Measurements from ENCODE around the gene VAMP7.
"Not testable (repeated sequence)": the region's sequence is repeated elsewhere in the genome, so short reads cannot be mapped to it uniquely, and the experiment has no call there.

VAMP7 gene, protein sequence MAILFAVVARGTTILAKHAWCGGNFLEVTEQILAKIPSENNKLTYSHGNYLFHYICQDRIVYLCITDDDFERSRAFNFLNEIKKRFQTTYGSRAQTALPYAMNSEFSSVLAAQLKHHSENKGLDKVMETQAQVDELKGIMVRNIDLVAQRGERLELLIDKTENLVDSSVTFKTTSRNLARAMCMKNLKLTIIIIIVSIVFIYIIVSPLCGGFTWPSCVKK

DNA sequence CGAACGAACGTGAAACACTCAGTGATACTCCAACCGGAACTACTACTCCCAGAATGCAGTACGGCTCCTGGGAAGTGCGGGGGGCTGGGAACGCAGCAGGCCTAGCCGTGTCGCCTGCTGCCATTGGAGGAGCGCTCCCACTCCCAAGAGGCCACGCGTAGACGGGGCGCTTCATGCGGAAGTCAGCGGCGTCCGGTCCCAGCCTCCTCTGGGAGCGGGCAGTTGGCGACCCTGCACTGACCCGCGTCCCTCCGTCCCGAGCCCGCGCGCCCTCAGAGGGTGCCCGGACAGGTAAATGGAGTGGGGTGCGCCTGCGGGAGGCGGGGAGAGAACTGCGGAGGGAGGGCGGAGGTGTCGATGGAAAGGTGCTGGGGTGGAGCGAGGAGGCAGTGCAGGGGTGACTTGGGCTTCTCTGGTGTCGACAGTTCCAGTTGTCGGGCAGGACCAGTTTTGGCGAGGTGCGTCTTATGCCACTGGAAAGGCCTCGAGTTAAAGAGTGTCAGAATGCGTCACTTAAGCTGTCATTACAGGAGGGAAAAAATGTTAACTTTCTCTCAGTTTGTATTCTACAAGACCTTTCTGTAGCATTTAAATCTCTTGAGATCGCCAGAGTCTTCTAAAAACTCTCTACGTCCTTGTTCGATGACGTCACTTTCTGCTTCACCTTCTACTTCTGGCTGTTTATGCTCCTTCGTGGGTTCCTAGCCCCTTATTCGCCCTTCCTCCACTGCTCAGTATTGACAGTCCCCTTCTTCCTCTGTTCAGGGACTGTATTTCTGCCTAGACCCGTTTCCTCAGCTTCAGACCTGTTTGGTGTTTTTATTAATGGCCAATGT is at the start of gene VAMP7:
TSS of gene VAMP7 (plus strand) at position 188 of the 836 bp plus-strand sequence. CDS start 8,122 bp downstream, outside the sequence.
- peak; percentile 42 to 61 for DNase-seq (ENCODE audit: low read depth in 1 of 2, low spot score in 1 of 2)

DNA sequence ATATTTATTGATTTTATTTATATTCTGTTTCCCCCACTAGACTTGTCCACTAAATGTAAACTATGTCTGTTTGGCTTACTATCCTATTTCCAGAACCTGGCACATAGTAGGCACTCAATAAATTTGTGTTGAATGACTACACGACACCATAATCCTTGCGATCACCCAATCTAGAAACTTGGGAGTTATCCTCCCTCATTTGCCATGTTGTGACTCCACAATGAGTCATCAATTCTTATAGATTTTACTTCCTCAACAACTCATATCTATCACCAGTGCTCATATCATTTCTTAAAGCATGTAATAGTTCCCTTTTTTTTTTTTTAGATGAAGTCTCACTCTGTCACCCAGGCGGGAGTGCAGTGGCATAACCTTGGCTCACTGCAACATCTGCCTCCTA is 39.9 kb upstream of the VAMP7 start:
- DNase-seq (ENCODE audit: low read depth in 1 of 2, low spot score in 1 of 2): no peak

DNA sequence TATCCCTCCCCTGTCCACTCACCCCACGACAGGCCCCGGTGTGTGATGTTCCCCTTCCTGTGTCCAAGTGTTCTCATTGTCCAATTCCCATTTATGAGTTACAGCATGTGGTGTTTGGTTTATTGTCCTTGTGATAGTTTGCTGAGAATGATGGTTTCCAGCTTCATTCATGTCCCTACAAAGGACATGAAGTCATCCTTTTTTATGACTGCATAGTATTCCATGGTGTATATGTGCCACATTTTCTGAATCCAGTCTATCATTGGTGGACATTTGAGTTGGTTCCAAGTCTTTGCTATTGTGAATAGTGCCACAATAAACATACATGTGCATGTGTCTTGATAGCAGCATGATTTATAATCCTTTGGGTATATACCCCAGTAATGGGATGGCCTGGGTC is 29.4 kb upstream of the VAMP7 start:
- DNase-seq (ENCODE audit: low read depth in 1 of 2, low spot score in 1 of 2): not testable (repeated sequence)

DNA sequence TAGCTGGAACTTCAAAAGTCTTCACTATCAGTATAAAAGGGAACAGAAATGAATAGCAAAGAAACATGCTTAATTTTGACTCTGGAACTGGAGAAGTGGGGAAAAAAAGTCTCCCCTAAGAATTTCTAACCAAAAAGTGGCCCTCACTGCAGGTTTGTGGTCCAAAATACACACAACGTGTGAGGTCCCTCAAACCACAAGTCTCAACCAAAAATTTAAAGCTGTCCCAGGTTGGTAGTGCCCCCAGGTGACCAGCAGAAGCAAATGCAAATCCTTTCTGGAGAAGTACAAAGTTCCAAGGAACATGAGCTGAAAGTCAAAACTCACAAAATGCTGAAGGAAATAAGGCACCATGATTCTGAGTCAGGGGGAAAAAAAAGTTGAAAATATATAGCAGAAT is 23.6 kb upstream of the VAMP7 start:
- DNase-seq (ENCODE audit: low read depth in 1 of 2, low spot score in 1 of 2): no peak

DNA sequence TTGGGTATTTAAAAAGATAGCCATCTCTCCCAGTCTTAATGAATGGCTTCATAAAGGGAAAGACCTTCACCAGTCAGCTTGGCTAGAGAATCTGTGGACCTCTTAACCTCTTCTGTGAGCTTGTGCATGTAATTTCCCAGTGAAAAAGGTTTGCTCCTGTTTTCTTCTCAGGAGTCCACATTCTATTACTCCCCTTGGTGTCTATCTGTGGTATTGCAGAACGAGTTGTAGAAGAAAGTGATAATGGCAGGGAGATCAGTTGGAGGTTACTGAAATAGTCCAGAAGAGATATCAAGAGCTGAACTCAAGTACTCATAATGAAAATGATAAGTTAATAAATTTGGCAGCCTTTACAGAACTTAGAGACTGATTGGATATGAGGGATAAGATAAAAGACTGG is 16.5 kb upstream of the VAMP7 start:
- DNase-seq (ENCODE audit: low read depth in 1 of 2, low spot score in 1 of 2): no peak

DNA sequence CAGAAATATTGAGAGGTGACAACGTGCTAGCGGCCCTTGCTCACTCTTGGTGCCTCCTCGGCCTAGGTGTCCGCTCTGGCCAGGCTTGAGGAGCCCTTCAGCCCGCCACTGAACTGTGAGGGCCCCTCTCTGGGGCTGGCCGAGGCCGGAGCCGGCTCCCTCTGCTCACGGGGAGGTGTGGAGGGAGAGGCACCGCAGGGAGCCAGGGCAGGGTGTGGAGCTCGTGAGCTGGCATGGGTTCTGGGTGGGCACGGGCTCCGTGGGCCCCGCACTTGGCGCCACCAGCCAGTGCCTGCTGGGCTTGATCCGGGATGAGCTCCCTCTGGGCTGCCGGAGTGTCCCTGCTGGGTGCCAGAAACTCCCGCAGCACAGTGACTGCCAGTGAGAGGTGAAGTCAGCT is 16.0 kb upstream of the VAMP7 start:
- DNase-seq (ENCODE audit: low read depth in 1 of 2, low spot score in 1 of 2): no peak

DNA sequence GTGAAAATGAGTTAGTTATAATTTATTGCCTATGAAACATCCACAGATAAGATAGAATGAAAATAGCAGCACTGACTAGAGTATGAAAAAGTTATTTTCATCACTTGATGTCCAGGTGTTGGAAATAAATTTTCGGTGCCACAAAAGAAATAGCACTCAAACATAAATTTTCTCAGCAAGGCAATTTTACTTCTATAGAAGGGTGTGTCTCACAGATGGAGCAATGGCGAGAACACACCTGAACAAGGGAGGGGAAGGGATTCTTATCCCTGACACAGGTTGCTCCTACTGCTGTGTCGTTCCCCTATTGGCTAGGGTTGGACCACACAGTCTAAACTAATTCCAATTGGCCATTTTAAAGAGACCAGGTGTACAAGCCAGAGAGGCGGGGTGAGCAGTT is 13.3 kb upstream of the VAMP7 start:
- no peak for DNase-seq (ENCODE audit: low read depth in 1 of 2, low spot score in 1 of 2)

DNA sequence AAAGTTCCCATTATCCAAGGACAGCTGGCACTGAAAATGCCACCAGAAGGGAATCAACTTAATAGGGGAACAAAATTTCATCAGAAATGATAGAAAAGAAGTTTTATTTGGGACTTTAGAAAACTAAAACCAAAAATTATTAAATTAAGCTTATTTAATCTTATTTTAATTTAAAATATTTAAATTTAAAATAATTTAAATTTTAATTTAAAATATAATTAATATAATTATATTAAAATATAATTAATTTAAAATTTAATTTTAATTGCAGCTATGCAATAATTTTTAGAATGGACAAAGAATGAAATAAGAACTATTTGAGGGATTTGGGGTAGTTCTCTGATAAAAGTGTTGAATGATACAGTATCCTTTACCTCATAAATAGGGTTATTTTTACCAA is 10.2 kb upstream of the VAMP7 start:
- DNase-seq (ENCODE audit: low read depth in 1 of 2, low spot score in 1 of 2): no peak

DNA sequence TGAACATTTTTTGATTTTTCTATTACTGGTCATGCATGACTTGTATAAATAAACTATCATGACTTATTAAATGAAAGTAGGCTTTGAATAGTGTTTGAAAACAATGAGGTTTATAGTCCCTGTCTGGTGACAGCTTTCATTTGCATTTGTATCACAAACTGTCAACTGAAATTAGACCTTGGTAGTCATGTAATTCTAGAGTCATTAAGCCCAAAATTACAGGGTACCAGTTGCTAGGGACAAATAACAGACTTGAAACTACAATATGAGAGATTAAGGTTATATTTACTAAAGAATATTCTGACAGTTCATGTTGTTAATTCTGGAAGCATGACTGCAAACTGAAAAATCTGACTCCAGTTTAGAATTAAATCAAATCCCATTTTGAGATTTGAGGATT is 9.2 kb upstream of the VAMP7 start:
- no peak for DNase-seq (ENCODE audit: low read depth in 1 of 2, low spot score in 1 of 2)

DNA sequence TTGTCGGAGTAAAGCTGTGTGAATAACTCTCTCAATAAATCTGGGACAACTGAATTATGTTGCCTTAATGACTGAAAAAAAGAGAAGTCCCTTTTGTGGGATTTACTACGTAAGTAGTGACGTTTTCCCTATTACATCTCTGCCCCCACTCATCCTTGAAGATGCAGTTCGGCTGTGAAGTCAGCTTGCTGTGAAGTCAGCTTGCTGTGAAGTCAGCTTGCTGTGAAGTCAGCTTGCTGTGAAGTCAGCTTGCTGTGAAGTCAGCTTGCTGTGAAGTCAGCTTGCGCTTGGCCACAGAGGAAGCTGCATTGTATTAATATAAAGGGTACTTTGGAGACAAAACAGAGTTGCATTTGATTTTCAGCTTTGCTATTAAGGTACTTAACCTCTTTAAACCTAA is 8.0 kb upstream of the VAMP7 start:
- no peak for DNase-seq (ENCODE audit: low read depth in 1 of 2, low spot score in 1 of 2)

DNA sequence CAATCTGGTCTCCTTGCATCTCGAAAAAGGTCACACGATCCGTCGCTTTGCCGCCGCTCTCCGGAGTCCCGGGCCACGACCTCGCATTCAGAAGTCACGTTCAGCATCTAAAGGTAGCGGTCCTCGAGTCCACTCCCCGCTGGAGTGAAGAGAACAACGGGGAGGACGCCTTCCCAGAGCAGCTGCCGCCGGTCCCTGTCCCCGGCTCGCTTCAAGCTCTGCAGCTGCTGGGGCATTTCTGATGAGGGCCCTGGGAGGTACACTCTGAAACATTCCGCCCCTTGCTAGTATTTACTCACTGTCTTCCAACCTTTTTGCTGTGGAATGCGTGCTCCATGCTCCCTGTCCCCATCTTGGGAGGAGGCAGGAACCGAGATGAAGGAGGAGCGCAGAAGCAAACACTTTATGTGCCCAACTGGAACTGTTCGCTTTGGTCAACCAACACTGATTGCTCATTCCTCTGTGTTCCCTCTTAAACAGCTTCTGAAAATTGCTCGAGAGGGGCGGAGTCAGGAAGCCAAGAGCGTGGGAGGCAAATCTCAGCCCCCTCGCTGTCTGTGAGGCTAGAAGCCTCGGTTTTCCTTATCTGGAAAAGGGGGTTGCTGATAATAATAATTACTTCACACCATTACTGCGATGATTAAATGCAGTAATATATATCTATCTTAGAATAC is 6.4 kb upstream of the VAMP7 start:
- DNase-seq (ENCODE audit: low read depth in 1 of 2, low spot score in 1 of 2): no peak

DNA sequence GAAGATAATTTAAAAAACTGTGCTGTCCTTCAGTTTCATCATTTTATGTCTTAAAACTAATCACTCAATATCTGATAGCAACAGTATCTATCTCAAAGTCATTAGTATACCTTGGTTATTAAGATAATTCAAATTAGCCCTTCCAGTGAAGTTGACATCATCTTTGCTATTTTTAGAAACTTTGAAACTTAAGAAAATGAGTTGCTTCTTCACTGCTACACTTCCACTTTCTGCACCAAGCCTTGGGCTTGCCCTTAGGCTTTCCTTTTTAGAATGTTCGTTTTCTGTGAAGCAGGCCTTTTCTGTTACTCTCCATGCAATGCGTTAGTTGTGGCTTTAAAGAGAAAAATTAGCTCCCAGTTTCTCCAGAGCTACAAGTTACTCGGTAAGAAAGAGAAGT is 4.4 kb upstream of the VAMP7 start:
- DNase-seq (ENCODE audit: low read depth in 1 of 2, low spot score in 1 of 2): no peak

DNA sequence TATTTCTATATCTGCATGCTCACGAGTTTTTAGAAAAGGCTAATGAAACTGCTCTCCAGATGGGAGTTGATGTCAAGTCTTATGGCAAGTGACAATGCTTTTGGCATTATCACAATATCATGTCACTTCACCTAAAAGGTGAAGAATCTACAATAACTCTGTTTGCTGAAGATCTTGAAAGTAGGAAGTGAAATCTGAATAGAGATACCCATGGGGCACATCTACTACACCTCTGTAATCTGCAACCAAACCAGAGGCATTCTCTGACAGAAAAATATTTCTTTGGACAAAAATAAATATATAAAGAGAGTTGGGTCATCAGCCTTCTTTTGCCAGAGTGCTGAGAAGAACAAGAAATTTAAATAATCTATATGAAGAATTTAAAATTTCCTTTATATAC is 3.9 kb upstream of the VAMP7 start:
- no peak for DNase-seq (ENCODE audit: low read depth in 1 of 2, low spot score in 1 of 2)

DNA sequence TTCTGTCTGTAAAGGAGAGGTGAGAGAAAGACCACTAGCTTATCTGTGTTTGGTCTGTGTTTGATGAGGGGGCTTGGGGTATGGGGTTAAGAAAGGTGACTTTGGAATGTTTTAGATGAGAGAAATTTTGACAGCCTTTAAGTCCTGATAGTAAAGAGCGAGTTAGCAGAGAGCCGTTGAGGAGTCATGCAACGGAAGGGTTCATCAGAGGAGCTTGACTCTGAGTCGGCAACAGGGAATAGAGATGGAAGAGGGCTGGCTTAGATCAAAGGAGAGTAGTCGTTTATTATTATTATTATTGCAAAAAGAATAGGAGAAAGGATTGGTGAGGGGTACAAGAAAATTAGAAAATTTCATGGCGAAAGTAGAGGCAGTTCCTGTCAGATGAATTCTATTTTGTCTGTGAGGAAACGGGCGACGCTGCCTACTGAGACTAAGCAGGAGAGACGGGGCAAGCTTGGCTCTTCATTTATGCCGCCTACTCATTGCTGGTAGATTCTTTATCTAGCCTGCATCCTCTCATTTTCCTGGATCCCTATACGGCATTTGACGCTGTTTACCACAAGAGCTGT is 473 bp upstream of the VAMP7 start:
- DNase-seq (ENCODE audit: low read depth in 1 of 2, low spot score in 1 of 2): no peak

DNA sequence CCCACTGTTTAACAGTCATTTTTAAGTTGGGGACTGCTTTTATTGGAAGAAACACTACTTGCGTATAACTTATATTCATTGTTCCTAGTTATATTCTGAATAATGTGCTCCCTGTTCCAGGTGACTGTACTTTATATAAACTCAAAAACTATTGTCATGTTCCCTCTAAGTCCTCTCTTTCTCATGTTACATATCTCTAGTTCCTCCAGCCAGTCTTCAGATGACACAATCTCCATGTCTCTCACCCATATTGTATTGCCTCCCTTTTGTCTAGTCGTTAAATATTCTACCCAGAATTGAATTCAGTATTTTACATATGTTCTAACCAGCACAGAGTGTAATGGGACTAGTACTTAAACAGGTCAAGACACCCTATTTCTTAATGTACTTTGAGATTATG is 5.3 kb downstream of the VAMP7 start:
- no peak for DNase-seq (ENCODE audit: low read depth in 1 of 2, low spot score in 1 of 2)

DNA sequence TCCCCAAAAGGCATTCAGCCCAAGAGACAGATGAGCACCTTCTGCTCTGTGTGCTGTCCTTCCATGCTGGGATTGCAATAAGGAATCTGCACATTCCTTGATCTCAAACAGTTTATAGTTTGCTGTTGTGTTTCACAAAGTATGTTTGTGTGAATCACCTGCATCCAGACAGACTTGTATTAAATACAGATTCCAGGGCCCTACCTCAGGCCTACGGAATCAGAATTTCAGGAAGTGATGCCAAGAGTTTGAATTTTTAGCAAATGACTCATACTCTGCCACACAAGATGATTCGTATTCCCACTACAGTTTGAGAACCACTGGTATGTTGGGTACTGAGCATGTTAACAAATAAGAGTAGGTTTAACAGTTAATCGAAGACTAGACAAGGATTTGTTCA is 7.0 kb downstream of the VAMP7 start:
- no peak for DNase-seq (ENCODE audit: low read depth in 1 of 2, low spot score in 1 of 2)

DNA sequence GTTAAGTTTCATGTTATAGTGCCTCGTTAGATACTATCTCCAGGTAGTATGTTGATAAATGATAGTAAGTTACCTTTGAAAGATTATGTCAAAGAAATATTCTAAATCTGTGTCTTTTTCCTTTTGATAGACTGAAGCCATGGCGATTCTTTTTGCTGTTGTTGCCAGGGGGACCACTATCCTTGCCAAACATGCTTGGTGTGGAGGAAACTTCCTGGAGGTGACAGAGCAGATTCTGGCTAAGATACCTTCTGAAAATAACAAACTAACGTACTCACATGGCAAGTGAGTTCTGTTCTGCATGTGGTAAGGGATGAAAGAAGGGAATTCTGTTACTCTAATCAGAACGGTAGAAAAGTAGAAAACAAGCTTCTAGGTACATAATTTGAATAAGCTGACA is 8.2 kb downstream of the VAMP7 start:
- DNase-seq (ENCODE audit: low read depth in 1 of 2, low spot score in 1 of 2): no peak

DNA sequence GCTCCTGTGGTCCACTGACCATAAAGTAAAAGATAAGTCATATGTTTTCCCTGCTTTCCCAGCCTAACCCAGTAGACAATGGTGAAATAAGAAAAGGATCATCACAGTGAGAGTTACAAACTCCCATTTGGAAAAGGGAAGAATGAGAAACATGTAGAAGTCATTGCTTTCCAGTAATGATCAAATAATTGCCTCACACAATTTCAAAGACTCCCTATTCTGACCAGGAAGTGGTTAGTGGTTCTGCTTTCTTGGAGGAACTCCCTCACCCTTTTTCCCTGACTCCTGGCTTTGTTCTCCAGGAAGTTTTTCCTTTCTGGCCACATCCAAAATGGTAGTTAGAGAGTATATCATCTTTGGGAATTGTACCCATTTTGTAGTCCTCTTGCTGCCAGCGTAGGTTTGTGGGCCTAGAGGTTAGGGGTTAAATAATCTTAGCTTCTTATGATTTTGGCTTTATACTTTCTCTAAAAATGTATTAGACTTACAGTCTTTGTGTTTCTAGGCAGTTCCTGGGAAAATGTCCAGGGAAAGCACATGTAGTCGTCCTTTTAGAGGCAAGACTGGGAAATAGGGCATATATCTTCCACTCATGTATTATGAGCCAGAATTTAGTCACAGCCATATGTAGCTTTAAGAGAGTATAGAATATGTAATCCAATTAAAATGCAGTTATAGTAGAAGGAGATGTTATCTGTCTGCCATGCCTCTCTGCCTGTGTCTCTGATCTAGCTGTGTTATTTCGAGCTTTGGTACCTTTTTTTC is 10.5 kb downstream of the VAMP7 start:
- no peak for DNase-seq (ENCODE audit: low read depth in 1 of 2, low spot score in 1 of 2)

DNA sequence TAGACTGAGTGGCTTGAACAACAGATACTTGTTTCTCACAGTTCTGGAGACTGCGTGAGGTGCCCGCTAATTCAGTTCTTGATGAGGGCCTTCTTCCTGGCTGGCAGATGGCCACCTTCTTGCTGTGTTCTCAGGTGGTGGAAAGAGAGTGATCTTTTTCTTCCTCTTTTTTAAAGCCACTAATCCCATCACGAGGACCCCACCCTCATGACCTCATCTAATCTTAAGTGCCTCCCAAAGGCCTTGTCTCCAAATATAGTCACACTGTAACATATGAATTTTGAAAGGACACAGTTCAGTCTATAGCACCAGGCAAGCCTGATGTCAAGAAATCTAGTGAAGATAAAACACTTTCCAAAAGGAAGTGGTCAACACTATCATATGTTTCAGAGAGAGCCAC is 12.4 kb downstream of the VAMP7 start:
- DNase-seq (ENCODE audit: low read depth in 1 of 2, low spot score in 1 of 2): no peak

DNA sequence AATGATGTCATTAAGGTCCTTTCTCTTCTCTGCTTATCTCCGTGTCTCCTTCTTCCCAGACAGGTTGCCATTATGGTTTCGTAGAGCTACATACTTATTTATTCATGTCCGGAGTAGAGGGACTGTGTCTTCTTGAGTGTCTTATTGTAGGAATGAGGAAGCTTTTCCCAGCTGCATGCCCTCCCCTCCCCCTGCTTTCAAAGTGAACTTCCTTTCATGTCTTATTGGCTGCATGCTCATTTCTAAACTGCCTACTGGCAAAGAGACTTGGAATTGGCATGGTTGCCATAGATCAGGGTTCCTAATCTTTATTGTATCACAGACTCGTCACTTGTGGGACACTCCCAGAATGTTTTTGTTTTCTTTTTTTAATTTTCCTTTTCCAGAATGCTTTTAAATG is 15.4 kb downstream of the VAMP7 start:
- DNase-seq (ENCODE audit: low read depth in 1 of 2, low spot score in 1 of 2): no peak

DNA sequence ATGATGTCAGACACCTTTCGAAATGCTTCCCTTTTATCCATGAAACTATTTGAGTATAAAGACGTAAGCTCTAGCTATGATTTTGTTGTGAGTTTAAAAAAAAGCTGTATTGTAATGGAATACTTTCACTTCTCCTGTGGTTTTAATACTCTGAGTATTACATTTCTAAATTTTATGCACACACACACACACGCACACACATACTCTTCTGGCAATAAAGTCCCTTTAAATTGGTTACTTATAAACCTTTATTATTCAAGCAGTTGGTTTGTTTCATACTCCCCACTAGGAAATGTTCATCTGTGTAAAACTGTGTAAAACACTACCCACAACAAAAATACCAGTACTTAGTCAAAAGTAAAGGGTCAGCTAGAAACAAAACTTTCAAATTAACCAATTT is 18.2 kb downstream of the VAMP7 start:
- DNase-seq (ENCODE audit: low read depth in 1 of 2, low spot score in 1 of 2): no peak
